GM10248 (cell line): Measurements from ENCODE around the gene KRTAP5-1.

Experiments
- CTCF ChIA-PET: fragments of 300-600 bp; sonication (Branson Sonifier 250); formaldehyde crosslinking; extraction: SDS; loops from one replicate; lab custom pipeline; 2021; ENCODE audit warnings: antibody characterized with exemption; lab: Yijun Ruan, JAX
- POLR2A ChIA-PET: fragments of 350-650 bp; sonication (Branson Sonifier 250); formaldehyde crosslinking; extraction: SDS; loops from one replicate; lab custom pipeline; 2020; ENCODE audit warnings: antibody characterized with exemption; lab: Yijun Ruan, JAX
- DNase-seq: peaks from one replicate; pipeline ENCODE4 v3.0.0; 2012; ENCODE audit errors: extremely low spot score
- TF ChIP-seq, protein P1 (sequence below): IDR thresholded peaks from 2 replicates; pipeline ENCODE4 v1.5.1; 2012; ENCODE audit warnings: mild to moderate bottlenecking, low read depth; ENCODE audit errors: extremely low read depth, missing control alignments, control extremely low read depth

Gene KRTAP5-1

DNA sequence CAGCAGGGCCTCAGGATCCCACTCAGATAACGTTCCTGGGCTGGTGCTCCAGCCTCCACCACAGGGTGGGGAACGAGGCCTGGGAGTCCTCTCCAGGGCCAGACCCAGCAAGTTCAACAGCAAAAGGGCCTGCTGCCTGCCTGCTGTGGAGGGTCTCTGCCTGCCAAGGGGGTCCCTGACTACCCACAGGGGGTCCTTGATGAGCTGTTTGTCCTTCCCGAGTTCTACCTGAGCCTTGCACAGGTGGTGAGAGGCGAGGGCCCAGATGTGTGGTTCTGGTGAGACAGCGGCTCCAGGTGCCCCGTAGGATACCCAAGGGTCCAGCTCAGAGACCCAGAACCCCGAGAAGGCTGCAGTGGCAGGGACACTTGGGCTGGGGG is 17.4 kb downstream of the KRTAP5-1 start:
- ChIA-PET POLR2A (no interaction called here), CTCF (interaction anchor here (1.3 kb wide), 1 partner anchor 28 kb away, joined by 3 read pairs; no protein-coding TSS in a partner anchor)
- TF ChIP-seq, protein P1, sequence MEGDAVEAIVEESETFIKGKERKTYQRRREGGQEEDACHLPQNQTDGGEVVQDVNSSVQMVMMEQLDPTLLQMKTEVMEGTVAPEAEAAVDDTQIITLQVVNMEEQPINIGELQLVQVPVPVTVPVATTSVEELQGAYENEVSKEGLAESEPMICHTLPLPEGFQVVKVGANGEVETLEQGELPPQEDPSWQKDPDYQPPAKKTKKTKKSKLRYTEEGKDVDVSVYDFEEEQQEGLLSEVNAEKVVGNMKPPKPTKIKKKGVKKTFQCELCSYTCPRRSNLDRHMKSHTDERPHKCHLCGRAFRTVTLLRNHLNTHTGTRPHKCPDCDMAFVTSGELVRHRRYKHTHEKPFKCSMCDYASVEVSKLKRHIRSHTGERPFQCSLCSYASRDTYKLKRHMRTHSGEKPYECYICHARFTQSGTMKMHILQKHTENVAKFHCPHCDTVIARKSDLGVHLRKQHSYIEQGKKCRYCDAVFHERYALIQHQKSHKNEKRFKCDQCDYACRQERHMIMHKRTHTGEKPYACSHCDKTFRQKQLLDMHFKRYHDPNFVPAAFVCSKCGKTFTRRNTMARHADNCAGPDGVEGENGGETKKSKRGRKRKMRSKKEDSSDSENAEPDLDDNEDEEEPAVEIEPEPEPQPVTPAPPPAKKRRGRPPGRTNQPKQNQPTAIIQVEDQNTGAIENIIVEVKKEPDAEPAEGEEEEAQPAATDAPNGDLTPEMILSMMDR, result no peak
- DNase-seq, result no peak

DNA sequence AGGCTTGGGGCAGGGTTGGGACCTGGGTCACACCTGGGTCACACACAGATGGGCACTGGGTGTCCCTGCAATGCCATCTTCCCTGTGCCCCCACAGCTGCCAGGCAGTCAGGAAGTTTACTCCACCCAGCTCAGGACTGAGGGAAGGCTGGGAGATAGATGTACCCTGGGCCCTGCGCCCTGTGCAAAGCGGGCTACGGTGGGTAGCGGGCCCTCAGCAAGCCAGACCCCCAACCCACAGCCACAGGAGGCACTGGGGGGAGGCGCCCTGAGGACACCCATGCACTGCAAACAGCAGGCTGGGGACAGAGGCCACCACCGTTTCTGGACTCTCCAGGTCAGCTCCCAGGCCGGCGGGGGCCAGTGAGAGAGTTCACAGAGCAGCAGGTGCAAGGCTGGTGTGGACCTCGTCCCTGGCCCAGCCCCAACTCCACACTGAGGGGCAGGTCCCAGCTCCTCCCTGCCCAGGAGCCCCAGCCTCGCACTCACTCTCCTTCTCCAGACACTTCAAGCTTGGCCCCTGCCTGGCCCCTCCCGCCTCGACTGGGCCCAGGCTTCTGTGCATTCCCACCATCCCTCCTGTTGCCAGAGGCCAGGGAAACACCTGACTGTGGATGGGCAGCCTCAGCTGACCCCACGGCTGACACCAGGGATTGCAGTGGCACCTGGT is 17.9 kb downstream of the KRTAP5-1 start:
- CTCF ChIA-PET, result interaction anchor here (1.3 to 1.4 kb wide), 2 partner anchors 21 to 28 kb away, joined by 3 read pairs; no protein-coding TSS in a partner anchor
- TF ChIP-seq, protein P1, result no peak
- POLR2A ChIA-PET, result no interaction called here
- DNase-seq, result no peak

DNA sequence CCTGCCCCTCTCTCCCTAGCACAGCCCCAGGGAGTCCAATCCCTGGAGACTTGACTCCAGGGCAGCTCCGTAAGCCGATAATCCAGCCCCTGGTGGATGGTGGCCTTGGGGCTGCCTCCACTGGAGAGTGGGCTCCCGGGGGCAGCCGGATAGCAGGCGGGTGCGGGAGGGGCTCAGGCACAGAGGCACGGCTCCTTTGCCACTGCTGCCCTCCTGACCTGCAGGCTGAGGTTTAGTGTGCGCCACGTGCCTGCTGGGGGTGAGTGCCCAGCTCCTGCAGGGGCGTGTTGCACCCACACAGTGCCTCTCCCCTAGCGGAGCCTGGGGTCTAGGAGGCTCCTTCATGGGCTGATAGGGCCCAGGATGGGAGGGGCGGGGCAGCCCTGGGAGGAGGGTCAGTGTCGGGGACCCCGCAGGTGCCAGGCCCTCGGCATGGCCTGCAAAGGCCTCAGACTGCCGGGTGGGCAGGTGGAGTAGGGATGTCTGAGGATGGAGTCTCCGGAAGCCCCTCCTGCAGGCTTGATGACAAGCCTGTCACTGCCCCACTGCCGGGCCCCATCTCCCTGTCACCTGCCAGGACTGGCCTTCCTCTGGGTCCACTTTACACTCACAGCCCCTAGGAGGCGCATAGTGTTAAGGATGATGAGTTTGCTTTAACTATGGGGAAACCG is 18.6 kb downstream of the KRTAP5-1 start:
- no peak for DNase-seq
- ChIA-PET CTCF (interaction anchor here (1.4 to 2.9 kb wide), 2 partner anchors 8 to 20 kb away, joined by 3 to 26 read pairs; no protein-coding TSS in a partner anchor), POLR2A (no interaction called here)
- TF ChIP-seq, protein P1, result no peak

DNA sequence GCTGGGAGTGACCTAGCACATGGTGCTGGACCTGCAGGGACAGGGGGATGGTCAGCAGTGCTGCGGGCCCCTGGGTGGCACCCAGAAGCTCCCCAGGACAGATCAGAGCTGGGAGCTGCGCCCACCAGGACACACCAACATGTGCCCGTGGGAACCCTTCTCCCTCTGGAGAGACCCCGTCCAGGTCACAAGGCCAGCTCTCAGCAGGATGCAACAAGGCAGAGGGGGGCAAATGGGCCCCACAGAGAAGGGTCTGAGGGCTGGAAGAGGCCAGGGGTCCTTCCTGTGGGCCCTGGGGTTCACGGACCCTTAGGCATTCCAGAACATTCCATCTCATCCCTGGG is 19.2 kb downstream of the KRTAP5-1 start:
- ChIA-PET CTCF (interaction anchor here (1.4 to 2.9 kb wide), 2 partner anchors 8 to 19 kb away, joined by 3 to 26 read pairs; no protein-coding TSS in a partner anchor), POLR2A (no interaction called here)
- TF ChIP-seq, protein P1, result no peak
- DNase-seq, result no peak

DNA sequence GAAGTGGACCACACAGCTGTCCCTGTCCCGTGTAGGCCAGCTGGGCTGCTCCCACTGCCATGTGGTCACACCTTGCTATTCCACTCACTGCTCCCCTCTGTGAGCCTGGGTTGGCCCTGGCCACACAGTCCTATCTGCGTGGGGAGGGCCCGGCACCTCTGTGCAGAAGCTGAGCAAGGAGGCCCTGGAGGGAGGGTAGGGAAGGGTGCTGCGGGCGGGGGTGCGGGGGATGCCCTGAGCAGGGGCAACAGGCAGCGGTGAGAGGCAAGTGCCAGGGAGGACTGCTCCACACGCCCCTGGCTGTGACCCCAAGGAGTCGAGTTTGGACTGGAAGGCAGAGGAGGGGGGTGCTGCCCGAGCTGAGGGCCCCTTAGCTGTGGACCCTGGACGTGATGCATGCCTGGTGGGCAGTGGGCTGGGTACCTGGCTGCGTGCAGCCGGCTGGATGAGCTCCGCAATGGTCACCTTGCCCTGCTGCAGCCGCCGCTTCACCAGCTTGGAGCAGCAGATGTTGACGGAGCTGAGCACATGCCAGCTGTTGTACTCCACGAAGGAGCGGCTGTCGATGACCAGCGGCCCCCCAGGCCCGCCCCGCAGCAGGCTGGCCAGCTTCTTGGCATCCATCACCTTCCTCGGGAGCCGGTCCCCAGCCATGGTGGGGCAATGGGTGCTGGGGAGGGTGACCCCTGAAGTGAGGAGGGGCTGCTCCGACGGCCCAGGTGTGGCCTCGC is 19.7 kb downstream of the KRTAP5-1 start:
- CTCF ChIA-PET, result interaction anchor here (1.4 to 2.9 kb wide), 2 partner anchors 9 to 19 kb away, joined by 3 to 26 read pairs; no protein-coding TSS in a partner anchor
- TF ChIP-seq, protein P1, result no peak
- POLR2A ChIA-PET, result interaction anchor here (0.6 kb wide), 1 partner anchor 615 kb away, joined by 3 read pairs; no protein-coding TSS in a partner anchor

More for the DNA sequence above, 19.7 kb downstream of the KRTAP5-1 start:
- no peak for DNase-seq
